GM20000 (cell line): ENCODE results near the gene CCDC146.

Experiments
- DNase-seq: peaks from one replicate; pipeline ENCODE4 v3.0.0; 2012; ENCODE audit warnings: low spot score
- CTCF ChIP-seq: IDR thresholded peaks from 2 replicates; pipeline ENCODE4 v1.5.1; 2012; ENCODE audit warnings: mild to moderate bottlenecking, control low read depth; ENCODE audit errors: extremely low read depth, missing control alignments

The CCDC146 gene

GRCh38 chr7:77339726-77340125 is 217.3 kb downstream of the CCDC146 start:
- no peak for TF ChIP-seq CTCF
- no peak for DNase-seq
